Astrocyte (in vitro differentiated cells and primary cell): Measurements from ENCODE around the gene TGOLN2.

Experiments used
- CTCF ChIP-seq: IDR thresholded peaks from 2 replicates; pipeline ENCODE4 v1.5.1; 2011; ENCODE audit warnings: low read depth, mild to moderate bottlenecking, inconsistent platforms, low read length, moderate library complexity; ENCODE audit not compliant: insufficient read depth
- EZH2 ChIP-seq: IDR thresholded peaks from 2 replicates; pipeline ENCODE4 v1.6.1; 2012; ENCODE audit warnings: mild to moderate bottlenecking, low read length, inconsistent platforms; ENCODE audit not compliant: insufficient read depth

- TF ChIP-seq CTCF (no peak), EZH2 (no peak)
These were observed 50.2 kb downstream of the TGOLN2 start for GRCh38 chr2:85277416-85278158.
